Endometrial microvascular endothelial cells (primary cell): ENCODE results near the gene SELENOM. TPM values are rescaled to one million over a fixed set of nuclear protein-coding genes. Genes with fewer than 3 reads are reported as not detected.

Experiments
- in situ Hi-C: cut with HindIII; loops from 2 replicates; pipeline ENCODE4 v1.10.0; 2017; ENCODE audit warnings: low sequenced_read_pairs, low pct_unique_long_range_greater_than_20kb; ENCODE audit errors: inconsistent ontology term
- total RNA-seq: library from RNA; depleted of rRNA; stranded (reverse); fragments of >200 nt; gene quantifications from one replicate; pipeline ENCODE4 v1.2.3, GENCODE V29; 2015; ENCODE audit errors: inconsistent ontology term

SELENOM gene
- total RNA-seq, 1 donor from 2014 or later, result 57.1 TPM

DNA sequence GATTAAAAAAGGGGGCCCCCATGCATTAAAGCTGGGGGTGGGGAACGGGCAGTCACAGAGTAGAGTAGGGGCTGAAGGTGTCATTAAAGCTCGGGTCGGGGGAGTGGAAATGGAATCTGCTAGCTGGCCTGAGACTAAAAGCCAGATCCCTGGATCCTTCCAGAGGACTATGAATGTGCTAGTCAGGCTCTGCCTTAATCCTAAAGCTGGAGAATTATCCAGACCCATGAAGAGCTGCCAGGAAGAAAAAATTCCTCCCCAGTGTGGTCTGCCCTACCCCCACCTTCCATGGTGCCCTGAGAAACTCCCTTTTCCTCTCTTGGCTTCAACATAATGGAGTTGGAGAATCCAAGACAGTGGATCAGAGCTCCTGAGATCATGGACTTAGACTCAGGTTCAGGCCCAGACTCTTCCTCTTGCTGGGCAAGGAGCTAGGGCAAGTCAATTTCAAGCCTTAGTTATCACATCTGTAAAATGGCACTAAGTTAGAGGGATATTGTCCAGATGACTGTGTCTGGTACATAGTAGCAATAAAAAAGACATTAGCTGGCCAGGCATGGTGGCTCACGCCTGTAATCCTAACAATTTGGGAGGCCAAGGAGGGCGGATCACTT, 50.3 kb downstream of the SELENOM start:
- in situ Hi-C loops, result no loop called here

DNA sequence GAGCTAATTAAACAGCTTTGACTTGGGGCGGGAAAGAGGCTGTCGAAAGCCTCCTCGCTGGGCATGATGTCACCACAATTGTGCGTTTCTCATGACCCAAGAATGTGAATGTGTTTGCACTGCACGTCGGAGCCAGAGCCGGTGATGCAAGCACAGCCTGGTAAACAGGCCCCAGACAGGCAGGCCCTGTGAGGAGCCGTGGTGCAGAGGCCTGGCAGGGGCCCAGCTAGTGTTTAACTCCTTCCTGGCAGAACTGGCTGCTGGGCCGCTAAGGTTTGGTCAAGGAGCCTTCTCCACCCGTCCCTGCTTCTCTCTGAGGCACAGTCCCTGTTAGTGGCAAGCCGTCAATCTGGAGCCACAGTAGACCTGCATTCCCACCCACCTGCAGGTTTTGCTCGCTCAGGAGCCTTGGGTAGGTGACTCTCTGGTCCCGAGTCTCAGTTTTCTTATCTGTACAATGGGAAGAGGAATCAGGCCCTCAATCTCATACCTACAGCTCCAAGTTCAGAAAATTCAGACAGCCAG, 51.7 kb downstream of the SELENOM start:
- in situ Hi-C loops, result no loop called here

DNA sequence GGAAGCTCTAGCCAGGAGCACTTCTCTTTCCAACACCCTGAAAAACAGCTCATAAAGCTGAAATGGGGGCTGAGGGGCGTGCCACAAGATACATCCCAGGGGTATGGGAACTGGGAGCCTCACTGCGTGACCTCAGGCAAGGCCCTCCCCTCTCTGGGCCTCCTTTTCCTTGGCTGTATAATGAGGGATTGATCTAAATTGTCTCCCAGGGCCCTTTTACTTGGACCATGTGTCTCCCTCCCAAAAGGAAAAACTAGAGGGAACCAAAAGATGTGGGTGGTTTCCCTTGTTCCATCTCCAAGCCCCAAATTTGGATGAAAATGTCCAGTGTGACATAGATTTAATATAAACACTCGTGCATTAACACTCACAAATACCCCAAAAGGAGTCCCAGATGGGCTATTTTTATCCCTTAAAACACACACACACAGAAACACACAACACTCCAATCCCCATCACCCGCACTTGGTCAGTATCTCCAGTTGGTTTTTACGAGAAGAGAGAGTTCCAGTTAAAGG, 52.2 kb downstream of the SELENOM start:
- in situ Hi-C loops, result no loop called here

Other genes starting within 250 kb of the SELENOM start
- gene MORC2, start 138.8 kb downstream of the SELENOM start, total RNA-seq, result 9.5 TPM
- gene TUG1, start 138.3 kb downstream of the SELENOM start, total RNA-seq, result 42.1 TPM
- 275 TPM for gene SMTN, start 26.2 kb downstream of the SELENOM start, total RNA-seq
- 1.3 TPM for gene INPP5J, start 15.4 kb upstream of the SELENOM start, total RNA-seq
- not detected for gene PLA2G3, start 32.9 kb upstream of the SELENOM start, total RNA-seq
- gene RNF185, start 52.6 kb upstream of the SELENOM start, total RNA-seq, result 21.0 TPM
- 45.4 TPM for gene LIMK2, start 104.7 kb upstream of the SELENOM start, total RNA-seq
- gene PIK3IP1, start 184.9 kb upstream of the SELENOM start, total RNA-seq, result 11.3 TPM
- 21.3 TPM for gene PATZ1, start 238.8 kb upstream of the SELENOM start, total RNA-seq